Breast epithelium (tissue), 4 donors: Measurements from ENCODE around the gene CABCOCO1. TPM values are rescaled to one million over a fixed set of nuclear protein-coding genes. Genes with fewer than 3 reads are reported as not detected.

Experiments
- DNase-seq, 2 donors: peaks; one replicate each; pipeline ENCODE4 v3.0.0-alpha.2; 2019; ENCODE audit warnings: low spot score in 2 of 2
- H3K27ac ChIP-seq, 2 donors: fragments of 200-600 bp; sonication (generic) in 1 of 2; one replicate each; pipeline ENCODE4 v1.5.1; 2016 to 2019; ENCODE audit warnings: mild to moderate bottlenecking in 1 of 2
- H3K27me3 ChIP-seq, 2 donors: fragments of 200-600 bp; sonication (generic) in 1 of 2; one replicate each; pipeline versions ENCODE4 v1.5.1 to v1.6.0; 2017 to 2019; ENCODE audit warnings: control low read depth in 1 of 2, mild to moderate bottlenecking in 1 of 2
- H3K36me3 ChIP-seq: fragments of 200-600 bp; one replicate; pipeline ENCODE4 v1.5.1; 2019
- H3K4me1 ChIP-seq, 2 donors: fragments of 200-600 bp; sonication (generic); one replicate each; pipeline ENCODE4 v1.5.1; 2016 to 2019; ENCODE audit warnings: control low read depth in 1 of 2
- H3K4me3 ChIP-seq, 3 donors: fragments of 200-600 bp; sonication (generic); 1 replicate in 2 of 3; 2 replicates in 1 of 3; pipeline ENCODE4 v1.5.1; 2016 to 2019; ENCODE audit warnings: mild to moderate bottlenecking in 3 of 3, moderate library complexity in 2 of 3
- H3K9me3 ChIP-seq, 2 donors: fragments of 200-600 bp; sonication (generic) in 1 of 2; one replicate each; pipeline ENCODE4 v1.5.1; 2016 to 2019; ENCODE audit warnings: control low read depth in 1 of 2
- CTCF ChIP-seq, 3 donors: fragments of 450-650 bp; IDR thresholded peaks; one replicate each; pipeline ENCODE4 v1.5.1; 2016 to 2017; ENCODE audit warnings: antibody characterized with exemption in 3 of 3, mild to moderate bottlenecking in 3 of 3, moderate library complexity in 3 of 3
- POLR2A ChIP-seq: fragments of 450-650 bp; IDR thresholded peaks from one replicate; pipeline ENCODE4 v1.6.1; 2016; ENCODE audit warnings: antibody characterized with exemption, mild to moderate bottlenecking, moderate library complexity
- POLR2AphosphoS5 ChIP-seq, 3 donors: sonication (generic); formaldehyde crosslinking; IDR thresholded peaks; one replicate each; pipeline ENCODE4 v1.6.1; 2017; ENCODE audit warnings: antibody characterized with exemption in 3 of 3
- intact Hi-C: fragments of 100-400 bp; cut with DNase I; formaldehyde crosslinking; loops from one replicate; pipeline ENCODE4 v1.15.1; 2023; ENCODE audit warnings: low total_unique reads
- total RNA-seq, 3 donors: library from RNA; depleted of rRNA; stranded (reverse); fragments of >200 nt; gene quantifications; one replicate each; pipeline ENCODE4 v1.1.0, GENCODE V29; 2016

The CABCOCO1 gene
- total RNA-seq, 3 donors from 2014 or later, result 0.16 to 1.3 (median 1.2) TPM

DNA sequence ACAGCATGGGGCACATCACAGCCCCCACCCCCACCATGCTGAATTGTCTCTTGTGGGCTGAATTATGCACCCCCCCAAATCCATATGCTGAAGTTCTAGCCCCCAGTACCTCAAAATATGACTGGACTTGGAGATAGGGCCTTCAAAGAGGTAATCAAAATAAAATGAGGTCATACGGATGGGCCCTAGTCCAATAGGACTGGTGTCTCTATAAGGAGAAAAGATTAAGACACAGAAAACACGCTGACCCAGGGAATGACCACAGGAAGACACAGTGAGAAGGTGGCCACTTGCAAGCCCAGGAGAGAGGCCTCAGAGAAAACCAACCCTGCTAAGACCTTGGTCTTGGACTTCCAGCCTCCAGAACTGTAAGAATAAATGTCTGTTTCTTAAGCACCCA is 132.4 kb downstream of the CABCOCO1 start:
- Histone ChIP-seq H3K27me3 (no peaks in the 10 kb centered on the region), H3K4me3 (no peak overlapping the region), H3K36me3 (no peaks in the 10 kb centered on the region), H3K4me1 (no peaks in the 10 kb centered on the region), H3K27ac (no peak overlapping the region), H3K9me3 (no peaks in the 10 kb centered on the region)
- DNase-seq, result no peak
- intact Hi-C loops, result no loop called here
- TF ChIP-seq POLR2AphosphoS5 (IDR thresholded peaks at IDR 0.05), result no peak
- no peak for TF ChIP-seq CTCF (IDR thresholded peaks at IDR 0.05)
- no peak for TF ChIP-seq POLR2A

DNA sequence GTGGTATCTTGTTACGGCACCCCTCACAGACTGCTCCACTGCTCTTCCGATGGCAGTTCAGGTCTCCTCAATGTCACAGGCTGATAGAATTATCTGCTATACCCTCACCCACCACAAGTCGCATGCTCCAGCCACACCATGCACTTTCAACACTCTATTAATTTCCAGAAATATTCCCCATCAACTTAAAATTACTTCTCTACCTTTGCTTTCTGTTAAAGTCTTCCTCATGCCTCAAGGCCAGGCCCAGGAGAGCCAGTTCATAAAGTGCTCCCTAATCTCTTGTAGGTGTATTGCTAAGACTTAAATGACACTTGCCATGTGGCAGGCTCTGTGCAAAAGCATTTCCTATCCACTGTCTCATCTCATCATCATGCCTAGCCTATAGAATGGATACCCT is 132.8 kb downstream of the CABCOCO1 start:
- no peak for DNase-seq
- no peaks in the 10 kb centered on the region for H3K4me1 ChIP-seq
- no peaks in the 10 kb centered on the region for H3K36me3 ChIP-seq
- H3K27ac ChIP-seq, result no peak overlapping the region
- H3K4me3 ChIP-seq, result no peak overlapping the region
- no peaks in the 10 kb centered on the region for H3K9me3 ChIP-seq
- intact Hi-C loops, result no loop called here
- no peak for TF ChIP-seq POLR2A
- TF ChIP-seq CTCF (IDR thresholded peaks at IDR 0.05), result no peak
- TF ChIP-seq POLR2AphosphoS5 (IDR thresholded peaks at IDR 0.05), result no peak
- no peaks in the 10 kb centered on the region for H3K27me3 ChIP-seq

- Histone ChIP-seq H3K4me1 (no peaks in the 10 kb centered on the region), H3K27me3 (no peaks in the 10 kb centered on the region), H3K27ac (no peak overlapping the region), H3K4me3 (no peak overlapping the region), H3K36me3 (no peaks in the 10 kb centered on the region), H3K9me3 (no peaks in the 10 kb centered on the region)
- intact Hi-C loops, result no loop called here
- TF ChIP-seq POLR2AphosphoS5 (IDR thresholded peaks at IDR 0.05), result no peak
- no peak for TF ChIP-seq POLR2A
- no peak for DNase-seq
These were observed 134.1 kb downstream of the CABCOCO1 start for GRCh38 chr10:61796785-61797184.

- no peak for DNase-seq
- no peaks in the 10 kb centered on the region for H3K27me3 ChIP-seq
- TF ChIP-seq POLR2A, result no peak
- no peak for TF ChIP-seq CTCF (IDR thresholded peaks at IDR 0.05)
- no peak for TF ChIP-seq POLR2AphosphoS5 (IDR thresholded peaks at IDR 0.05)
- no peak overlapping the region for H3K27ac ChIP-seq
- intact Hi-C loops, result no loop called here
- H3K9me3 ChIP-seq, result no peaks in the 10 kb centered on the region
- no peaks in the 10 kb centered on the region for H3K36me3 ChIP-seq
- no peak overlapping the region for H3K4me3 ChIP-seq
- H3K4me1 ChIP-seq, result no peaks in the 10 kb centered on the region
These were observed 134.8 kb downstream of the CABCOCO1 start for GRCh38 chr10:61797304-61798153.

GRCh38 chr10:61798713-61799112 is 136.0 kb downstream of the CABCOCO1 start:
- intact Hi-C loops, result no loop called here
- H3K27me3 ChIP-seq, result no peaks in the 10 kb centered on the region
- no peaks in the 10 kb centered on the region for H3K36me3 ChIP-seq
- DNase-seq, result no peak
- TF ChIP-seq POLR2A, result no peak
- no peak for TF ChIP-seq CTCF (IDR thresholded peaks at IDR 0.05)
- no peaks in the 10 kb centered on the region for H3K9me3 ChIP-seq
- no peaks in the 10 kb centered on the region for H3K4me1 ChIP-seq
- no peak overlapping the region for H3K27ac ChIP-seq
- no peak overlapping the region for H3K4me3 ChIP-seq
